Adipocyte (in vitro differentiated cells): Measurements from ENCODE around the gene IER2.
"Not testable (repeated sequence)": the region's sequence is repeated elsewhere in the genome, so short reads cannot be mapped to it uniquely, and the experiment has no call there.

ENCODE experiments used
- DNase-seq: peaks from one replicate; pipeline ENCODE4 v3.0.0-alpha.2; 2015; ENCODE audit warnings: low read depth
- H3K27me3 ChIP-seq: replicated peaks from 2 replicates; pipeline ENCODE4 v1.7.0; 2013; ENCODE audit warnings: mild to moderate bottlenecking, low read length, moderate library complexity; ENCODE audit not compliant: control insufficient read depth, insufficient read depth
- H3K36me3 ChIP-seq: 2 replicates; pipeline ENCODE4 v1.7.0; 2013; ENCODE audit warnings: low read length, mild to moderate bottlenecking, moderate library complexity; ENCODE audit not compliant: control insufficient read depth, insufficient read depth, severe bottlenecking
- H3K4me1 ChIP-seq: 2 replicates; pipeline ENCODE4 v1.7.0; 2013; ENCODE audit warnings: mild to moderate bottlenecking, low read length, moderate library complexity; ENCODE audit not compliant: control insufficient read depth, insufficient read depth
- H3K4me3 ChIP-seq: 2 replicates; pipeline ENCODE4 v1.7.0; 2013; ENCODE audit warnings: mild to moderate bottlenecking, low read length, moderate library complexity
- H3K9ac ChIP-seq: 2 replicates; pipeline ENCODE4 v1.7.0; 2013; ENCODE audit warnings: mild to moderate bottlenecking, low read length, moderate library complexity
- H3K9me3 ChIP-seq: 2 replicates; pipeline ENCODE4 v1.7.0; 2013; ENCODE audit warnings: mild to moderate bottlenecking, low read length, moderate library complexity; ENCODE audit not compliant: control insufficient read depth

Gene IER2

DNA sequence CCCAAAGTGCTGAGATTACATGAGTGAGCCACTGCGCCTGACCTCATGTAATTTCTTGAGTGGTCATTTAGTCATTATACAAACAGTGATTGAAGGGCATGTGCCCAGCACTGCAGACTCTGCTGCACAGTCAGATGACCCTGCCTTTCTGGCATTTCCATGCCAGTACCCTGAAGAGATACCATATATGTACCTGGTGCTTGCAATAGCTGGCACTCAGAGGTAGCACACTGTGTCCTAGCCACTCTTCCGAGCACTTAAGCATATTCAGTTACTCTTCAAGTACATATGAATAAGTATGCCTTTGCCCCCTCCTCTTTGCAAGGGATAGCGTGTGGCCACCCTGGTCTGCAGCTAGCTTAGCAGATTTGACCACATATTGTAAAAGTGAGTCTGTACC lies 15.6 kb upstream of the IER2 start:
- H3K4me3 ChIP-seq = no peak overlapping the region
- H3K27me3 ChIP-seq = no peaks in the 10 kb centered on the region
- no peaks in the 10 kb centered on the region for H3K9me3 ChIP-seq
- peaks cover 44% of the 10 kb centered on the region for H3K36me3 ChIP-seq
- no peak overlapping the region for H3K9ac ChIP-seq
- DNase-seq = no peak
- peaks cover 9% of the 10 kb centered on the region for H3K4me1 ChIP-seq

DNA sequence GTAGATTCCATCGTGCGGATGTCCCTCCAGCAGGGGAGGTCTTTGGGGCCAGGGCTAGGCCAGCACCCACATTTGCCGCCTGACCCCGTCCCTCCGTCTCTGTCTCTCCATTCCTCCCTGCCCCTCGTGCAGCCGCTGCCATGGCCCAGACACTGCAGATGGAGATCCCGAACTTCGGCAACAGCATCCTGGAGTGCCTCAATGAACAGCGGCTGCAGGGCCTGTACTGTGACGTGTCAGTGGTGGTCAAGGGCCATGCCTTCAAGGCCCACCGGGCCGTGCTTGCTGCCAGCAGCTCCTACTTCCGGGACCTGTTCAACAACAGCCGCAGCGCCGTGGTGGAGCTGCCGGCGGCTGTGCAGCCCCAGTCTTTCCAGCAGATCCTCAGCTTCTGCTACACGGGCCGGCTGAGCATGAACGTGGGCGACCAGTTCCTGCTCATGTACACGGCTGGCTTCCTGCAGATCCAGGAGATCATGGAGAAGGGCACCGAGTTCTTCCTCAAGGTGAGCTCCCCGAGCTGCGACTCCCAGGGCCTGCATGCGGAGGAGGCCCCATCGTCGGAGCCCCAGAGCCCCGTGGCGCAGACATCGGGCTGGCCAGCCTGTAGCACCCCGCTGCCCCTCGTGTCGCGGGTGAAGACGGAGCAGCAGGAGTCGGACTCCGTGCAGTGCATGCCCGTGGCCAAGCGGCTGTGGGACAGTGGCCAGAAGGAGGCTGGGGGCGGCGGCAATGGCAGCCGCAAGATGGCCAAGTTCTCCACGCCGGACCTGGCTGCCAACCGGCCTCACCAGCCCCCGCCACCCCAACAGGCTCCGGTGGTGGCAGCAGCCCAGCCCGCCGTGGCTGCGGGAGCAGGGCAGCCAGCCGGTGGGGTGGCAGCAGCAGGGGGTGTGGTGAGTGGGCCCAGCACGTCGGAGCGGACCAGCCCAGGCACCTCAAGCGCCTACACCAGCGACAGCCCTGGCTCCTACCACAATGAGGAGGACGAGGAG lies 14.8 kb upstream of the IER2 start:
- H3K9me3 ChIP-seq = no peaks in the 10 kb centered on the region

DNA sequence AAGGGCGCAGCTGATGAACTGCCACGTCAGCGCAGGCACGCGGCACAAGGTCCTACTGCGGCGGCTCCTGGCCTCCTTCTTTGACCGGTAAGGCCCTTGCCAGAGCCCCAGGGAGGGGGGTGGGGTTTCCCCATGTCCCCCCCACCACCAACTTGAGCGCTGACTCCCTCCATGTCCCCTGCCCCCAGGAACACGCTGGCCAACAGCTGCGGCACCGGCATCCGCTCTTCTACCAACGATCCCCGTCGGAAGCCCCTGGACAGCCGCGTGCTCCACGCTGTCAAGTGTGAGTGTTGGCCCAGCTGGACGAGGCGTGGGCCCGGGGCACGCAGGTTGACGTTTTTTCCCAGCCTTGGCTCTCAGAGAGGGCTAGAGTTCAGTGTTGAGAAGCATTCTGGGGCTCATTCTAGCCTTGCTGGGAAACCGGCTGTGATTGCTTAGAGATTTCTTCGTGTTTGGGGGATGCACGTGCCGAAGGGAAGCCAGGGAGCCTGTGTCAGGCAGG lies 12.9 kb upstream of the IER2 start:
- H3K9me3 ChIP-seq = no peaks in the 10 kb centered on the region
- H3K9ac ChIP-seq = no peak overlapping the region
- H3K27me3 ChIP-seq = no peaks in the 10 kb centered on the region
- peaks cover 9% of the 10 kb centered on the region for H3K4me1 ChIP-seq
- DNase-seq = no peak
- H3K4me3 ChIP-seq = no peak overlapping the region
- peaks cover 44% of the 10 kb centered on the region for H3K36me3 ChIP-seq

More for the DNA sequence above, 14.8 kb upstream of the IER2 start:
- DNase-seq = no peak
- peaks cover 44% of the 10 kb centered on the region for H3K36me3 ChIP-seq
- no peak overlapping the region for H3K4me3 ChIP-seq
- H3K9ac ChIP-seq = no peak overlapping the region
- H3K27me3 ChIP-seq = no peaks in the 10 kb centered on the region
- peaks cover 9% of the 10 kb centered on the region for H3K4me1 ChIP-seq

DNA sequence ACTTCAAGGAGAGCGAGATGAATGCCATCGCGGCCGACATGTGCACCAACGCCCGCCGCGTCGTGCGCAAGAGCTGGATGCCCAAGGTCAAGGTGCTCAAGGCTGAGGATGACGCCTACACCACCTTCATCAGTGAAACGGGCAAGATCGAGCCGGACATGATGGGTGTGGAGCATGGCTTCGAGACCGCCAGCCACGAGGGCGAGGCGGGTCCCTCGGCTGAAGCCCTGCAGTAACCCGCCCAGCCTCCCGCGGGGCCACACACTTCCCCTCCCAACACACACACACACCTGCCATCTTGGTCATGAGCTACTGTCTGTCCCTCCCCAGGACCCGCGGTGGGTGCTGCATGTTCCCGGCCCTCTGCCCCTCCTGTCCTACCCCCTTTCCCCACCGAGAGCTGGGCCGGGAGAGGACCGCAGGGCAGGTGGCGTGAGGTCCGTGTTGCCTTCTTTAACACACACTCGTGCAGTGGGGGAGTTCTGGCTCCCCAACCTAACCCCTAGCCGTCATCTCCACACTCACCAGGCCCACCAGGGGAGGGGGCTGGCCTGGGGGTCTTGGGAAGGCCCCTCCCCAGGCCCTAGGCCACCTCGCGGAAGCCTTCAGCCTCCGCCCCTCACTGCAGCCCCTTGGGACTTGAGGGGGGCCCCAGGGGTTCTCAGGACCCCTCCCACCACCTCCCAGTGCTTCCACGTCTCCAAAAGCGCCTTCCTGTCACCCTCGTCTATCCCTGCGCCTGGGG lies 11.9 kb upstream of the IER2 start:
- peaks cover 44% of the 10 kb centered on the region for H3K36me3 ChIP-seq
- H3K27me3 ChIP-seq = no peaks in the 10 kb centered on the region

DNA sequence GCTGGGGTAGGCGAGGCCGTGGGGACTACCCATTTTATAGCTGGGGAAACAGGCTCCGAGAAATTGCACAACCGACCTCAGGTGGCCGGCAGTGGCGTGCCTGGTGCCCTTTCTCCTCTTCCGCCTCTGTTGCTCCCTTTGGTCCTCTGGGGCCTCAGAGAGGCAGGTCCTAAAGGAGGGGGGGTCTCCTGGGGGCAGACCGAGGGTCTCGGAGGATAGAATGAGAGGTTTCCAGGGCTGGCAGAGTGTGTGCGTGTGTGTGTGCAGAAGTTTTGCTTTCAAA lies 11.4 kb upstream of the IER2 start:
- no peaks in the 10 kb centered on the region for H3K9me3 ChIP-seq
- H3K36me3 ChIP-seq = peaks cover 44% of the 10 kb centered on the region
- no peak for DNase-seq
- no peak overlapping the region for H3K4me3 ChIP-seq
- no peaks in the 10 kb centered on the region for H3K27me3 ChIP-seq
- no peak overlapping the region for H3K9ac ChIP-seq
- H3K4me1 ChIP-seq = peaks cover 14% of the 10 kb centered on the region

More for the DNA sequence above, 11.9 kb upstream of the IER2 start:
- no peak for DNase-seq
- Histone ChIP-seq H3K9ac (no peak overlapping the region), H3K4me1 (peaks cover 8% of the 10 kb centered on the region), H3K4me3 (no peak overlapping the region), H3K9me3 (no peaks in the 10 kb centered on the region)

DNA sequence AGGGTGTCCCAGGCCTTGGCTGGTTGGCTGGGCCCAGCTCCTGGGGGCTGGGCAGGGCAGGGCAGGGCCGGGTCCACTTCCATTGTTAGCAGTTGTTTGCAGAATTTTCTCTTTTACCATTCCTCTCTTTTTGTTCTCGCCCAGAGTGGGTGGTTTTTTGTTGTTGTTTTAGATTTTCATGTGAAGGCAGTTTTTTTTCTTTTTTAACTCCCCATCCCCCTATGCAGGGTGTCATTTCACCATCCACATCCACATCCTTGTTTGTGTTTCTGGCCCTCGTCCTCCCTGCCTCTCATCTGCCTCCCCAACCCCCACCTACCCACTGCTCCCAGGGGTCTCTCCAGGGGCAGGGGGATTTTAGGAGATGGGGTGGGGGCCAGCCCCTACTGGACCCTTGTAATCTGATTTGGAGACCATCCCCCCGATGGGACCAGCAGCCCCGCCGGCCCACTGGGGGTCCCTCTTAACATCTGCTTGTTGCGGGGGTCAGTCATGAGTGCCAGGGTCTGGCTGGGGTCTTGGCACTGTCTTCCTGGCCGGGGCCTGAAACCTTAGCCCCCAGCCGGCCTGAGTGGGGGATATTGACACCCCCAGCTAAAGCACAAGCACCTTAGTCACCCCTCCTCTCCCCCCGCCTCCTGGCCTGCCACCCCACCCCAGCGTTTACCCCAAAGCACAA lies 10.4 kb upstream of the IER2 start:
- H3K4me3 ChIP-seq = no peak overlapping the region
- peaks cover 13% of the 10 kb centered on the region for H3K4me1 ChIP-seq
- no peaks in the 10 kb centered on the region for H3K27me3 ChIP-seq
- H3K9ac ChIP-seq = no peak overlapping the region
- DNase-seq = no peak
- peaks cover 51% of the 10 kb centered on the region for H3K36me3 ChIP-seq
- H3K9me3 ChIP-seq = no peaks in the 10 kb centered on the region

DNA sequence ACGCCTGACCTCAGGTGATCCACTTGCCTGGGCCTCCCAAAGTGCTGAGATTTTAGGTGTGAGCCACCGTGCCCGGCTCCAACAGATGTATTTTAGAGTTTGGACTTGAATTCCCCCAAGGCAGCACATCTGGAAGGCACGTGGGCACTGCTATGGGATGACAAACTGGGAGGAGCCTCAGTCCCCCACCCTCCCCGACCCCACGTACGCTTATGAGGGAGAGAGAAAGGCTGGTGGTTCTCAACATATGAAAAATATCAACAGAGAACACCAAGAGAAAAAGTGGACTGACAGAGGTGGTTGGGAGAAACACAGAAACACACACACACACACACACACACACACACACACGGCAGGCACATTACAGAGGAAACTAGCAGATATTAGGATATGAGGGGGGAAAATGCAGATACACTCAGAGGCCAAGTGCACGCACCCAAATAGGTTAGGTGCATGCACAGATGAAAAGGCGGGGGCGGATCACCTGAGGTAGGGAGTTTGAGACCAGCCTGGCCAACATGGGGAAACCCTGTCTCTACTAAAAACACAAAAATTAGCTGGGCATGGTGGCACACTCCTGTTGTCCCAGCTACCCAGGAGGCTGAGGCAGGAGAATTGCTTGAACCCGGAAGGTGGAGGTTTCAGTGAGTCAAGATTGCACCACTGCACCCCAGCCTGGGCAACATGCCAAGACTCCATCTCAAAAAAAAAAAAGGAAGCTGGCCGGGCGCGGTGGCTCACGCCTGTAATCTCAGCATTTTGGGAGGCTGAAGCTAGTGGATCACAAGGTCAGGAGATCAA lies 3.2 kb upstream of the IER2 start:
- no peak for DNase-seq
- no peak overlapping the region for H3K9ac ChIP-seq
- H3K36me3 ChIP-seq = peaks cover 10% of the 10 kb centered on the region
- H3K4me3 ChIP-seq = no peak overlapping the region
- H3K27me3 ChIP-seq = no peaks in the 10 kb centered on the region
- no peaks in the 10 kb centered on the region for H3K9me3 ChIP-seq
- peaks cover 24% of the 10 kb centered on the region for H3K4me1 ChIP-seq

DNA sequence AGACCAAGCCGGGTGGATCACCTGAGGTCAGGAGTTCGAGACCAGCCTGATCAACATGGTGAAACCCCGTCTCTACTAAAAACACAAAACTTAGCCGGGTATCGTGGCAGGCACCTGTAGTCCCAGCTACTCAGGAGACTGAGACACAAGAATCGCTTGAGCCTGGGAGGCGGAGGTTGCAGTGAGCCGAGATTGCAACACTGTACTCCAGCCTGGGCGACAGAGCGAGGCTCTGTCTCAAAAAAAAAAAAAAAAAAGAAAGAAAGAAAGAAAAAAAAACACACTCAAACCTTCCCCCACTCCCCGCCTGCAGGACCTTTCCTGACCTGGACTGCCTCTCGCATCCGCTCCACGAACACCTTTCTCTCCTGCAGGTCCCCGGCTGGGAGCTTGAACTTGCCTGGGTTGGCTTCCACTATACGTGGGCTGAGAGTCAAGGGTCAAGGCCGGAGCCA lies 1.0 kb upstream of the IER2 start:
- not testable (repeated sequence) for H3K36me3 ChIP-seq, DNase-seq

DNA sequence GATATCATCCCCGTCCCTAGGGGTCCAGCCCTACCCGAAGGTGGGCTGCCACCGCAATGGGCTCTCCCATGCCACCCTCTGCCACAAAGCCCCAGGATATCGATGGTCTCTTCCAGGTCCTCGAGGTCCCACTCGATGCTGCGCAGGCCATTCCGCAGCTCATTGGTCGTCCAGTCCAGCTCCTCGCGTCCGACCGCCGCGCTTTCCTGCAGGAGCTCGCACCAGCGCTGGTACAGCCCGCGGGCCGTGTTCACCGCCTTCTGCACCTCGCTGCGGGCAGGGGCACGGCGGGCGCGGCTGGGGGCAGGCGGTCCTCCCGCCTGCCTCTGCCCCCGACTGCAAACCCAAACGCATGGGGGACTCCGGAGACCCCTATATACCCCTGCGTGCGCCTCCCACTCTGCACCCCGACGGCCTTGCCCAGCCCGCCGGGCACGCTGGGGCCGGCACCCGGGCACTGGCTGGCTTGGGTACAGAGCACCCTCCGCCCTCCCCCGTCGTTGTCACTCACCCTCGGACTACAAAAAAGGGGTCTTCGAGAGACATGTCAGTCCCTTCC lies 504 bp upstream of the IER2 start:
- peak; percentile 67 for DNase-seq
- peak overlapping the region; percentile 100 for H3K9ac ChIP-seq
- H3K9me3 ChIP-seq = no peaks in the 10 kb centered on the region
- no peaks in the 10 kb centered on the region for H3K27me3 ChIP-seq
- H3K4me3 ChIP-seq = peak overlapping the region; percentile 100
- H3K4me1 ChIP-seq = peaks cover 16% of the 10 kb centered on the region
- H3K36me3 ChIP-seq = peaks cover 2% of the 10 kb centered on the region

More for the DNA sequence above, 1.0 kb upstream of the IER2 start:
- not testable (repeated sequence) for H3K9me3 ChIP-seq, H3K27me3 ChIP-seq
- peak overlapping the region; percentile 100 for H3K9ac ChIP-seq
- peaks cover 16% of the 10 kb centered on the region for H3K4me1 ChIP-seq
- H3K4me3 ChIP-seq = peak overlapping the region; percentile 100

DNA sequence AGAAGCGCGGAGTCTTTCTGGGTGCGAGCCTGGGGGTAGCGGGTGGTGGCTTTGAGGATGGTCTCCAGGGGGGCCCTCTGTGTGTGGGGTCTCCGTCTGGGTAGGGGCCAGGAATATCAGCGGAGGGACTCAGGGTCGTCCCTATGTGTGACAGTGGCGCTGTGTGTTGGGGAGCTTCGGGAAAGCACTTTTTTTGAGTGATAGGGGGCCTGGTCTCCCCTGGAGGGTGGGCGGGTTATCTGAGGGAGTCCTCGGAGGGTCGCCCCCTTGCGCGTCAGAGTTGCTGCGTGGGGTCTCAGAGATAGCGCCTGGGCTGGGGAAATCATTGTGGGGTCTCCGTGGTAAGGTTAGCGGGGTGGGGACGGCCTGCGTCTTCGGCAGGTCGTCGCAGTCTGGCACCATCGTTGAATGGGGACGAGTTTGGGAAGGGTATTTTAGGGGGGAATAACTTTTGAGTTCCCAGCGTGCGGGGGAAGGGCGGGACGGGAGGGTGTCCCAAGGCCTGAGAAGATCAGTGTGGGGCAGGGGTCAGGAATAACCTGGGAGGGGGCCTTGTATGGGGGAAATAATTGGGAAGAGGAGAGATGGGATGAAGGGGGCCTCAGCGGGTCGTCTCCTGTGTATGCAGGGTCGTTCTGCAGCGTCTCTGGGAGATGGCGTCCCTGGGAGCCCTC lies 857 bp downstream of the IER2 start:
- H3K4me3 ChIP-seq = peak overlapping the region; percentile 100
- no peaks in the 10 kb centered on the region for H3K9me3 ChIP-seq
- H3K36me3 ChIP-seq = no peaks in the 10 kb centered on the region
- peak overlapping the region; percentile 100 for H3K9ac ChIP-seq
- peak; percentile 32 for DNase-seq
- no peaks in the 10 kb centered on the region for H3K27me3 ChIP-seq
- peaks cover 26% of the 10 kb centered on the region for H3K4me1 ChIP-seq
